ENCODE measurements around the gene CACNA1G. TPM values are rescaled to one million over a fixed set of nuclear protein-coding genes. Genes with fewer than 3 reads are reported as not detected.

The CACNA1G gene
- total RNA-seq, 2 donors from 2014 or later = 0.07 to 0.14 TPM

- no peak overlapping the region for H3K27ac Mint-ChIP-seq
Observed at GRCh38 chr17:50570032-50570431, 9.5 kb downstream of the CACNA1G start.

GRCh38 chr17:50570528-50570927 is 10.0 kb downstream of the CACNA1G start:
- Mint-ChIP-seq H3K27ac (no peak overlapping the region), H3K4me1 (ENCODE audit: low read depth) (peaks cover 5% of the 10 kb centered on the region), H3K4me3 (no peak overlapping the region), H3K36me3 (ENCODE audit: insufficient read depth in 2 of 2) (no peaks in the 10 kb centered on the region), H3K9me3 (no peaks in the 10 kb centered on the region), H3K27me3 (ENCODE audit: low read depth) (peaks cover 14% of the 10 kb centered on the region)
- ATAC-seq (replicated peaks in 1 of 2) (no peak), DNase-seq (no peak)

More at GRCh38 chr17:50570032-50570431, 9.5 kb downstream of the CACNA1G start:
- ATAC-seq (replicated peaks in 1 of 2) (no peak), DNase-seq (no peak)
- peaks cover 19% of the 10 kb centered on the region for H3K27me3 Mint-ChIP-seq (ENCODE audit: low read depth)
- H3K36me3 Mint-ChIP-seq (ENCODE audit: insufficient read depth in 2 of 2) = no peaks in the 10 kb centered on the region
- peaks cover 7% of the 10 kb centered on the region for H3K4me1 Mint-ChIP-seq (ENCODE audit: low read depth)
- no peaks in the 10 kb centered on the region for H3K9me3 Mint-ChIP-seq
- H3K4me3 Mint-ChIP-seq = no peak overlapping the region

GRCh38 chr17:50571681-50572080 is 11.2 kb downstream of the CACNA1G start:
- Mint-ChIP-seq H3K4me3 (no peak overlapping the region), H3K9me3 (no peaks in the 10 kb centered on the region), H3K27ac (no peak overlapping the region), H3K27me3 (ENCODE audit: low read depth) (peaks cover 3% of the 10 kb centered on the region), H3K36me3 (ENCODE audit: insufficient read depth in 2 of 2) (no peaks in the 10 kb centered on the region), H3K4me1 (ENCODE audit: low read depth) (no peaks in the 10 kb centered on the region)
- DNase-seq (no peak), ATAC-seq (replicated peaks in 1 of 2) (no peak)

GRCh38 chr17:50572541-50572940 is 12.0 kb downstream of the CACNA1G start:
- no peak for ATAC-seq (replicated peaks in 1 of 2)

GRCh38 chr17:50573866-50574611 is 13.5 kb downstream of the CACNA1G start:
- Mint-ChIP-seq H3K36me3 (ENCODE audit: insufficient read depth in 2 of 2) (no peaks in the 10 kb centered on the region), H3K27me3 (ENCODE audit: low read depth) (no peaks in the 10 kb centered on the region), H3K9me3 (no peaks in the 10 kb centered on the region), H3K4me1 (ENCODE audit: low read depth) (no peaks in the 10 kb centered on the region), H3K27ac (no peak overlapping the region), H3K4me3 (no peak overlapping the region)
- ATAC-seq (replicated peaks in 1 of 2) (no peak), DNase-seq (no peak)

More at GRCh38 chr17:50572541-50572940, 12.0 kb downstream of the CACNA1G start:
- Mint-ChIP-seq H3K27me3 (ENCODE audit: low read depth) (no peaks in the 10 kb centered on the region), H3K9me3 (no peaks in the 10 kb centered on the region), H3K4me1 (ENCODE audit: low read depth) (no peaks in the 10 kb centered on the region), H3K36me3 (ENCODE audit: insufficient read depth in 2 of 2) (no peaks in the 10 kb centered on the region), H3K27ac (no peak overlapping the region), H3K4me3 (no peak overlapping the region)
- no peak for DNase-seq

GRCh38 chr17:50575581-50576210 is 15.2 kb downstream of the CACNA1G start:
- H3K27ac Mint-ChIP-seq = no peak overlapping the region
- DNase-seq = no peak
- no peaks in the 10 kb centered on the region for H3K36me3 Mint-ChIP-seq (ENCODE audit: insufficient read depth in 2 of 2)
- H3K4me3 Mint-ChIP-seq = no peak overlapping the region
- no peaks in the 10 kb centered on the region for H3K4me1 Mint-ChIP-seq (ENCODE audit: low read depth)
- ATAC-seq (replicated peaks in 1 of 2) = no peak
- H3K27me3 Mint-ChIP-seq (ENCODE audit: low read depth) = no peaks in the 10 kb centered on the region
- H3K9me3 Mint-ChIP-seq = no peaks in the 10 kb centered on the region

DNA sequence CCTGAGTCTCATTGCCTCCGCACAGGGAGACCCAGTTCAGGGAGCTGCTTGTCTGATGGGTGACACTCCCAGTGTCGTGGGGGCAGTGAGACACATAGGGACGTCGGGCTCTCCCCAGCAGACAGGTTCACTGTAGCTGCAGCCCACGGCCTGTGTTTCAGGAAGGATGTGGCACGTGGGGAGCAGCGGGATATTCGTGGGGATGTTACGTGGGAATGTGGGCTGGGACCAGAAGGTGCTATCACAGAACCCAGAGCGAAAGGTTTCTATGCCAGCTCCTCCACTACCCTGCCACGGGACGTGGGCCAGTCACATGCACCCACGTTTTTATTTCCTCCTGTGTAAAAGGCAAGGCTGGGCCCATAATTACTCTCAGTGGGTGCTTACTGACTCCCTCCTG is 16.3 kb downstream of the CACNA1G start:
- no peak for ATAC-seq (replicated peaks in 1 of 2)
- Mint-ChIP-seq H3K4me3 (no peak overlapping the region), H3K27me3 (ENCODE audit: low read depth) (no peaks in the 10 kb centered on the region), H3K36me3 (ENCODE audit: insufficient read depth in 2 of 2) (no peaks in the 10 kb centered on the region), H3K9me3 (no peaks in the 10 kb centered on the region), H3K27ac (no peak overlapping the region), H3K4me1 (ENCODE audit: low read depth) (no peaks in the 10 kb centered on the region)
- DNase-seq = no peak

- DNase-seq = no peak
- no peaks in the 10 kb centered on the region for H3K36me3 Mint-ChIP-seq (ENCODE audit: insufficient read depth in 2 of 2)
- H3K4me1 Mint-ChIP-seq (ENCODE audit: low read depth) = no peaks in the 10 kb centered on the region
- H3K27ac Mint-ChIP-seq = no peak overlapping the region
- ATAC-seq (replicated peaks in 1 of 2) = no peak
- no peaks in the 10 kb centered on the region for H3K27me3 Mint-ChIP-seq (ENCODE audit: low read depth)
- H3K4me3 Mint-ChIP-seq = no peak overlapping the region
- H3K9me3 Mint-ChIP-seq = no peaks in the 10 kb centered on the region
Observed at GRCh38 chr17:50577451-50577954, 17.0 kb downstream of the CACNA1G start.

GRCh38 chr17:50578173-50578572 is 17.7 kb downstream of the CACNA1G start:
- DNase-seq = no peak
- Mint-ChIP-seq H3K4me1 (ENCODE audit: low read depth) (no peaks in the 10 kb centered on the region), H3K36me3 (ENCODE audit: insufficient read depth in 2 of 2) (no peaks in the 10 kb centered on the region), H3K27me3 (ENCODE audit: low read depth) (no peaks in the 10 kb centered on the region), H3K27ac (no peak overlapping the region), H3K9me3 (no peaks in the 10 kb centered on the region), H3K4me3 (no peak overlapping the region)
- ATAC-seq (replicated peaks in 1 of 2) = no peak

DNA sequence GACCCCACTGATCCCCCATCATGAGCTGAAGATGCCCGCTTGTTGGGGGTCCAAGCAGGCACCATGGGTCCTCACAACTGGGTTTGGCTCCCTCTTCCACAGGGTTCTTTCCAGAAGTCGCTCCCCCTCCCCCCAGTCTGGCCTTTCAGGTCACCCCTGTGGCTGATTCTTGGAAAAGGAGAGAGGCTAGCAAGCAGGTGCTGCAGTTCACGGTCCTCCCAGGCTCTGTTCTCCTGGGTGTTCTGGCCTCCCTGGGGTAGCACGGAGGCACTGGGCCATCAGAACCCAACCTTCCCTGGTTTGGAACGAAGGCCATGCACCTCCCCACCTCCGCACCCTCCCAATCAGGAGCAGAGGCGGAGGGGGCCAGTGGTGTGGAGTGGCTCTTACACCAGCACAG is 18.9 kb downstream of the CACNA1G start:
- ATAC-seq (replicated peaks in 1 of 2) = no peak
- Mint-ChIP-seq H3K36me3 (ENCODE audit: insufficient read depth in 2 of 2) (no peaks in the 10 kb centered on the region), H3K27ac (no peak overlapping the region), H3K27me3 (ENCODE audit: low read depth) (peaks cover 6% of the 10 kb centered on the region), H3K4me3 (no peak overlapping the region), H3K4me1 (ENCODE audit: low read depth) (no peaks in the 10 kb centered on the region), H3K9me3 (no peaks in the 10 kb centered on the region)
- DNase-seq = no peak

GRCh38 chr17:50580646-50581045 is 20.1 kb downstream of the CACNA1G start:
- peaks cover 6% of the 10 kb centered on the region for H3K27me3 Mint-ChIP-seq (ENCODE audit: low read depth)
- no peaks in the 10 kb centered on the region for H3K4me1 Mint-ChIP-seq (ENCODE audit: low read depth)
- no peaks in the 10 kb centered on the region for H3K9me3 Mint-ChIP-seq
- DNase-seq = no peak
- no peak for ATAC-seq (replicated peaks in 1 of 2)
- no peak overlapping the region for H3K27ac Mint-ChIP-seq
- H3K4me3 Mint-ChIP-seq = no peak overlapping the region
- H3K36me3 Mint-ChIP-seq (ENCODE audit: insufficient read depth in 2 of 2) = no peaks in the 10 kb centered on the region

- H3K4me3 Mint-ChIP-seq = no peak overlapping the region
- H3K9me3 Mint-ChIP-seq = no peaks in the 10 kb centered on the region
- H3K4me1 Mint-ChIP-seq (ENCODE audit: low read depth) = no peaks in the 10 kb centered on the region
- ATAC-seq (replicated peaks in 1 of 2) = no peak
- H3K36me3 Mint-ChIP-seq (ENCODE audit: insufficient read depth in 2 of 2) = no peaks in the 10 kb centered on the region
- peaks cover 6% of the 10 kb centered on the region for H3K27me3 Mint-ChIP-seq (ENCODE audit: low read depth)
- DNase-seq = no peak
- no peak overlapping the region for H3K27ac Mint-ChIP-seq
Observed at GRCh38 chr17:50581316-50581715, 20.8 kb downstream of the CACNA1G start.

GRCh38 chr17:50582741-50583140 is 22.2 kb downstream of the CACNA1G start:
- Mint-ChIP-seq H3K4me3 (no peak overlapping the region), H3K36me3 (ENCODE audit: insufficient read depth in 2 of 2) (no peaks in the 10 kb centered on the region), H3K27me3 (ENCODE audit: low read depth) (peaks cover 6% of the 10 kb centered on the region), H3K27ac (no peak overlapping the region), H3K4me1 (ENCODE audit: low read depth) (no peaks in the 10 kb centered on the region), H3K9me3 (no peaks in the 10 kb centered on the region)
- ATAC-seq (replicated peaks in 1 of 2) = no peak
- no peak for DNase-seq
